HepG2 (cell line): ENCODE measurements around the gene TRIP6. TPM values are rescaled to one million over a fixed set of nuclear protein-coding genes. Genes with fewer than 3 reads are reported as not detected.

Experiments
- AKAP8 ChIP-seq: sonication (generic); formaldehyde crosslinking; IDR thresholded peaks from 2 replicates; pipeline ENCODE4 v1.5.1; 2020; ENCODE audit warnings: mild to moderate bottlenecking, missing genetic modification reagents
- FOXA1 ChIP-seq, 2 experiments: fragments of 450-650 bp in 1 of 2; sonication (generic) in 1 of 2; formaldehyde crosslinking in 1 of 2; IDR thresholded peaks; 2 replicates each; pipeline versions ENCODE4 v1.4.0 to v1.6.1; 2016 to 2020; ENCODE audit warnings: missing genetic modification reagents in 1 of 2
- HDAC2 ChIP-seq: sonication (generic); formaldehyde crosslinking; IDR thresholded peaks from 2 replicates; pipeline ENCODE4 v1.4.0; 2020; ENCODE audit warnings: missing genetic modification reagents
- SALL2 ChIP-seq: sonication (generic); formaldehyde crosslinking; IDR thresholded peaks from 2 replicates; pipeline ENCODE4 v1.8.1; 2023; ENCODE audit warnings: mild to moderate bottlenecking, missing genetic modification reagents, inconsistent platforms
- SOX5 ChIP-seq: IDR thresholded peaks from 2 replicates; pipeline ENCODE4 v1.6.1; 2016; ENCODE audit warnings: borderline replicate concordance
- TFDP1 ChIP-seq: IDR thresholded peaks from 2 replicates; pipeline ENCODE4 v1.6.1; 2016; ENCODE audit warnings: missing compliant biosample characterization, missing genetic modification reagents, borderline replicate concordance
- ZNF569 ChIP-seq: sonication (generic); formaldehyde crosslinking; IDR thresholded peaks from 2 replicates; pipeline ENCODE4 v1.5.0; 2020; ENCODE audit warnings: mild to moderate bottlenecking, missing genetic modification reagents, moderate library complexity, borderline replicate concordance
- ZNF629 ChIP-seq: sonication (generic); formaldehyde crosslinking; conservative IDR thresholded peaks from 2 replicates; pipeline ENCODE4 v1.5.0; 2020; ENCODE audit warnings: missing genetic modification reagents
- ZNF652 ChIP-seq: IDR thresholded peaks from 2 replicates; pipeline ENCODE4 v1.6.1; 2016; ENCODE audit warnings: low read depth, borderline replicate concordance
- ZNF749 ChIP-seq: sonication (generic); formaldehyde crosslinking; IDR thresholded peaks from 2 replicates; pipeline ENCODE4 v1.8.0; 2022; ENCODE audit warnings: mild to moderate bottlenecking, missing genetic modification reagents, moderate library complexity, borderline replicate concordance
- ZNF768 ChIP-seq: sonication (generic); formaldehyde crosslinking; IDR thresholded peaks from 2 replicates; pipeline ENCODE4 v1.4.0; 2020; ENCODE audit warnings: missing genetic modification reagents
- polyA plus RNA-seq, 8 experiments: library from polyadenylated mRNA; depleted of rRNA in 3 of 8; stranded (reverse) in 7 of 8; unstranded in 1 of 8; fragments of >200 nt; fragmentation: Illumina TruSeq in 4 of 8; extraction: Trizol in 4 of 8; gene quantifications; 2 replicates each; pipeline versions ENCODE4 v1.2.1 to v1.2.3, GENCODE V29; 2011 to 2016; ENCODE audit warnings: low read depth in 4 of 8, missing spikeins in 1 of 8, mixed read lengths in 1 of 8; ENCODE audit not compliant: insufficient read depth in 1 of 8
- total RNA-seq, 5 experiments: library from RNA; depleted of rRNA; stranded (reverse); fragments of >200 nt; fragmentation: Illumina TruSeq; extraction: Trizol; gene quantifications; 2 replicates each; pipeline ENCODE4 v1.2.3, GENCODE V29; 2016; ENCODE audit warnings: low read depth in 1 of 5
- TF ChIP-seq, protein P1 (sequence below): sonication (generic); formaldehyde crosslinking; IDR thresholded peaks from one replicate; pipeline ENCODE4 v1.5.1; 2020; ENCODE audit warnings: mild to moderate bottlenecking, missing genetic modification reagents; ENCODE audit errors: not compliant biosample characterization
- TF ChIP-seq, protein P2 (sequence below): sonication (generic); formaldehyde crosslinking; IDR thresholded peaks from 2 replicates; pipeline ENCODE4 v1.4.0; 2020; ENCODE audit warnings: missing genetic modification reagents, borderline replicate concordance

The TRIP6 gene
- total and polyA plus RNA-seq, 2 of the 13 experiments (the other 11 are each of a cell fraction or from before 2014, with no cell fraction given), result 0.34 to 0.38 TPM

- TF ChIP-seq, protein P1, sequence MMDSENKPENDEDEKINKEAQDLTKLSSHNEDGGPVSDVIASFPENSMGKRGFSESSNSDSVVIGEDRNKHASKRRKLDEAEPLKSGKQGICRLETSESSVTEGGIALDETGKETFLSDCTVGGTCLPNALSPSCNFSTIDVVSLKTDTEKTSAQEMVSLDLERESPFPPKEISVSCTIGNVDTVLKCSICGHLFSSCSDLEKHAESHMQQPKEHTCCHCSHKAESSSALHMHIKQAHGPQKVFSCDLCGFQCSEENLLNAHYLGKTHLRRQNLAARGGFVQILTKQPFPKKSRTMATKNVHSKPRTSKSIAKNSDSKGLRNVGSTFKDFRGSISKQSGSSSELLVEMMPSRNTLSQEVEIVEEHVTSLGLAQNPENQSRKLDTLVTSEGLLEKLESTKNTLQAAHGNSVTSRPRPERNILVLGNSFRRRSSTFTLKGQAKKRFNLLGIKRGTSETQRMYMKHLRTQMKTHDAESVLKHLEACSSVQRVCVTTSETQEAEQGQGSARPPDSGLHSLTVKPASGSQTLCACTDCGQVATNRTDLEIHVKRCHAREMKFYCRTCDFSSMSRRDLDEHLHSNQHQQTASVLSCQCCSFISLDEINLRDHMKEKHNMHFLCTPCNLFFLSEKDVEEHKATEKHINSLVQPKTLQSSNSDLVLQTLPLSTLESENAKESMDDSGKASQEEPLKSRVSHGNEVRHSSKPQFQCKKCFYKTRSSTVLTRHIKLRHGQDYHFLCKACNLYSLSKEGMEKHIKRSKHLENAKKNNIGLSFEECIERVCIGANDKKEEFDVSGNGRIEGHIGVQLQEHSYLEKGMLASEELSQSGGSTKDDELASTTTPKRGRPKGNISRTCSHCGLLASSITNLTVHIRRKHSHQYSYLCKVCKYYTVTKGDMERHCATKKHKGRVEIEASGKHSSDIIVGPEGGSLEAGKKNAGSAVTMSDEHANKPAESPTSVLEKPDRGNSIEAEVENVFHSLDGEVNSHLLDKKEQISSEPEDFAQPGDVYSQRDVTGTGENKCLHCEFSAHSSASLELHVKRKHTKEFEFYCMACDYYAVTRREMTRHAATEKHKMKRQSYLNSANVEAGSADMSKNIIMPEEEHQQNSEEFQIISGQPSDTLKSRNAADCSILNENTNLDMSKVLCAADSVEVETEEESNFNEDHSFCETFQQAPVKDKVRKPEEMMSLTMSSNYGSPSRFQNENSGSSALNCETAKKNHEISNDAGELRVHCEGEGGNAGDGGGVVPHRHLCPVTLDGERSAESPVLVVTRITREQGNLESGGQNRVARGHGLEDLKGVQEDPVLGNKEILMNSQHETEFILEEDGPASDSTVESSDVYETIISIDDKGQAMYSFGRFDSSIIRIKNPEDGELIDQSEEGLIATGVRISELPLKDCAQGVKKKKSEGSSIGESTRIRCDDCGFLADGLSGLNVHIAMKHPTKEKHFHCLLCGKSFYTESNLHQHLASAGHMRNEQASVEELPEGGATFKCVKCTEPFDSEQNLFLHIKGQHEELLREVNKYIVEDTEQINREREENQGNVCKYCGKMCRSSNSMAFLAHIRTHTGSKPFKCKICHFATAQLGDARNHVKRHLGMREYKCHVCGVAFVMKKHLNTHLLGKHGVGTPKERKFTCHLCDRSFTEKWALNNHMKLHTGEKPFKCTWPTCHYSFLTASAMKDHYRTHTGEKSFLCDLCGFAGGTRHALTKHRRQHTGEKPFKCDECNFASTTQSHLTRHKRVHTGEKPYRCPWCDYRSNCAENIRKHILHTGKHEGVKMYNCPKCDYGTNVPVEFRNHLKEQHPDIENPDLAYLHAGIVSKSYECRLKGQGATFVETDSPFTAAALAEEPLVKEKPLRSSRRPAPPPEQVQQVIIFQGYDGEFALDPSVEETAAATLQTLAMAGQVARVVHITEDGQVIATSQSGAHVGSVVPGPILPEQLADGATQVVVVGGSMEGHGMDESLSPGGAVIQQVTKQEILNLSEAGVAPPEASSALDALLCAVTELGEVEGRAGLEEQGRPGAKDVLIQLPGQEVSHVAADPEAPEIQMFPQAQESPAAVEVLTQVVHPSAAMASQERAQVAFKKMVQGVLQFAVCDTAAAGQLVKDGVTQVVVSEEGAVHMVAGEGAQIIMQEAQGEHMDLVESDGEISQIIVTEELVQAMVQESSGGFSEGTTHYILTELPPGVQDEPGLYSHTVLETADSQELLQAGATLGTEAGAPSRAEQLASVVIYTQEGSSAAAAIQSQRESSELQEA (CRISPR knock-in tag), result peak; percentile 43
- 0 out of 2 replicates have a peak, but pooled peaks have one; percentile 17 for TF ChIP-seq SALL2
- TF ChIP-seq ZNF768, result 0 out of 2 replicates have a peak, but pooled peaks have one; percentile 38
- peak; percentile 46; the same call in 1 of the 2 replicates for TF ChIP-seq AKAP8 (CRISPR knock-in tag)
- TF ChIP-seq FOXA1 (IDR thresholded peaks at IDR 0.05), result no peak
- peak; percentile 38; the same call in 1 of the 2 replicates for TF ChIP-seq FOXA1 (CRISPR knock-in tag; IDR thresholded peaks at IDR 0.05)
- peak; percentile 64; the same call in 1 of the 2 replicates for TF ChIP-seq TFDP1 (CRISPR knock-in tag)
- peak; percentile 8; the same call in 1 of the 2 replicates for TF ChIP-seq SOX5 (CRISPR knock-in tag)
- TF ChIP-seq ZNF569 (CRISPR knock-in tag), result peak; percentile 78; the same call in 1 of the 2 replicates
- TF ChIP-seq ZNF749, result no peak
- peak; percentile 42; the same call in 1 of the 2 replicates for TF ChIP-seq HDAC2 (CRISPR knock-in tag)
- TF ChIP-seq ZNF652 (CRISPR knock-in tag), result no peak
- 0 out of 2 replicates have a peak, but pooled peaks have one; percentile 6 for TF ChIP-seq ZNF629 (CRISPR knock-in tag)
- TF ChIP-seq, protein P2, sequence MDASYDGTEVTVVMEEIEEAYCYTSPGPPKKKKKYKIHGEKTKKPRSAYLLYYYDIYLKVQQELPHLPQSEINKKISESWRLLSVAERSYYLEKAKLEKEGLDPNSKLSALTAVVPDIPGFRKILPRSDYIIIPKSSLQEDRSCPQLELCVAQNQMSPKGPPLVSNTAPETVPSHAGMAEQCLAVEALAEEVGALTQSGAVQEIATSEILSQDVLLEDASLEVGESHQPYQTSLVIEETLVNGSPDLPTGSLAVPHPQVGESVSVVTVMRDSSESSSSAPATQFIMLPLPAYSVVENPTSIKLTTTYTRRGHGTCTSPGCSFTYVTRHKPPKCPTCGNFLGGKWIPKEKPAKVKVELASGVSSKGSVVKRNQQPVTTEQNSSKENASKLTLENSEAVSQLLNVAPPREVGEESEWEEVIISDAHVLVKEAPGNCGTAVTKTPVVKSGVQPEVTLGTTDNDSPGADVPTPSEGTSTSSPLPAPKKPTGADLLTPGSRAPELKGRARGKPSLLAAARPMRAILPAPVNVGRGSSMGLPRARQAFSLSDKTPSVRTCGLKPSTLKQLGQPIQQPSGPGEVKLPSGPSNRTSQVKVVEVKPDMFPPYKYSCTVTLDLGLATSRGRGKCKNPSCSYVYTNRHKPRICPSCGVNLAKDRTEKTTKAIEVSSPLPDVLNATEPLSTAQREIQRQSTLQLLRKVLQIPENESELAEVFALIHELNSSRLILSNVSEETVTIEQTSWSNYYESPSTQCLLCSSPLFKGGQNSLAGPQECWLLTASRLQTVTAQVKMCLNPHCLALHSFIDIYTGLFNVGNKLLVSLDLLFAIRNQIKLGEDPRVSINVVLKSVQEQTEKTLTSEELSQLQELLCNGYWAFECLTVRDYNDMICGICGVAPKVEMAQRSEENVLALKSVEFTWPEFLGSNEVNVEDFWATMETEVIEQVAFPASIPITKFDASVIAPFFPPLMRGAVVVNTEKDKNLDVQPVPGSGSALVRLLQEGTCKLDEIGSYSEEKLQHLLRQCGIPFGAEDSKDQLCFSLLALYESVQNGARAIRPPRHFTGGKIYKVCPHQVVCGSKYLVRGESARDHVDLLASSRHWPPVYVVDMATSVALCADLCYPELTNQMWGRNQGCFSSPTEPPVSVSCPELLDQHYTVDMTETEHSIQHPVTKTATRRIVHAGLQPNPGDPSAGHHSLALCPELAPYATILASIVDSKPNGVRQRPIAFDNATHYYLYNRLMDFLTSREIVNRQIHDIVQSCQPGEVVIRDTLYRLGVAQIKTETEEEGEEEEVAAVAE (CRISPR knock-in tag), result peak; percentile 30; the same call in 1 of the 2 replicates
Measured at GRCh38 chr7:100827330-100828226, 39.6 kb upstream of the TRIP6 start, which contains the start of gene EPHB4 (continued).
